Stimulated activated CD4-positive, alpha-beta T cell treated with anti-CD3 and anti-CD28 coated beads, TNF-alpha, amount 100 ng/mL, for 1 hour (primary cell): Measurements from ENCODE around the gene MAGEB6B.
"Not testable (repeated sequence)": the region's sequence is repeated elsewhere in the genome, so short reads cannot be mapped to it uniquely, and the experiment has no call there.

Source experiments
- DNase-seq, 3 donors: peaks; one replicate each; pipeline ENCODE4 v3.0.0-alpha.2; 2020; ENCODE audit warnings: low read depth in 3 of 3, low spot score in 1 of 3

The MAGEB6B gene, protein sequence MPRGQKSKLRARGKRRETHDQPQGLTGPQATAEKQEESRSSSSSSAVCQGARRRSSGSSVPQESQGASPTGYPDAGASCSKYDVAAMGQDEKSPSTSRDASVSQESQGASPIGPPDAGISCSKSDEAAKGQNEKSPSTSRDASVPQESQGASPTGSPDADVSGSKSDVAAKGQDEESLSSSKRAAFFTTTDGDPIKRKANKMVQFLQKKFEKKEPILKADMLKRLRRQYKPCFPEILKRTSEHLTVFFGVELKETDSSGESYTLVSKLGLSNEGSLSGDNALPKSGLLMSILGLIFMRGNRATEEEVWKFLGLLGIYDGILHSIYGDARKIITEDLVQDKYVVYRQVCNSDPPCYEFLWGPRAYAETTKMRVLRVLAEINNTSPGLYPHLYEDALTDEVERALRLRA

DNA sequence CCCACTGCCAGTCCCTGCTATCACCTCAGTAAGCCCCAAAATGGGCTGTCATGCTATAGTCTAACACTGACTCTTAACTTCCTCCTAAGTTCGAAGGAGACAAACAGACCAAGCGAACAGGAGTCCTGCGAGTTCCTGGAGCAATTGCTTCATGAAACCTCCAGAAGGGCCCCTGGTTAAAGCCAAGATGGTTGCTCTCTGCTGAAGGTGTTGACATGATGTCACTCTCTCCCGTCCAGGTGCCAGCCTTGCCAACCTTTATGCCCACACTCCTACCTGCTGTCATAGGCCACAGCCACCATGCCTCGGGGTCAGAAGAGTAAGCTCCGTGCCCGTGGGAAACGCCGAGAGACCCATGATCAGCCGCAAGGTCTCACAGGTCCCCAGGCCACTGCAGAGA, at the start of gene MAGEB6B:
TSS of gene MAGEB6B (plus strand) at position 301 of the 400 bp plus-strand sequence. CDS start at position 301, 0 bp downstream.
- DNase-seq: no peak

DNA sequence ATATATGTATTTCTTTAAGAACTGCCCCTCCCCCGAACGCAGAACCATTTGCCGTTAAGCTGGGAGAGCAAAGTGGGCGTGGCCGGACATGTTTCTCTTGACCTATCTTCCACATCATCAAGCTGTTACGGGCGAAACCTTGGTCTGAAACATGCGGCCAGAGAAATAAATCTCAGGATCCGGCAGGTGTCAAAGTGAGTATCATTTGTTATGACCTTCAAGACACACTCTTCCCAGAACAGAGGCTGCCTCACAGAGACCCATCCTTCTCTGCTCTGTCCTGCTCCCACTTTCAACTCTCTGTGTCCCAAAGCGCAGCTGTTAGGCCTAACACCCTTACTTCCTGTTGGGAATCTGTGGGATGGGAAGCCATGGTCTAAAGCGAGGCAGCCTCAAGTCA, 22.1 kb upstream of the MAGEB6B start, which contains the start of gene MAGEB18:
TSS of gene MAGEB18 (plus strand) at position 70 of the 400 bp plus-strand sequence. CDS start 643 bp downstream, outside the sequence.
- no peak for DNase-seq

DNA sequence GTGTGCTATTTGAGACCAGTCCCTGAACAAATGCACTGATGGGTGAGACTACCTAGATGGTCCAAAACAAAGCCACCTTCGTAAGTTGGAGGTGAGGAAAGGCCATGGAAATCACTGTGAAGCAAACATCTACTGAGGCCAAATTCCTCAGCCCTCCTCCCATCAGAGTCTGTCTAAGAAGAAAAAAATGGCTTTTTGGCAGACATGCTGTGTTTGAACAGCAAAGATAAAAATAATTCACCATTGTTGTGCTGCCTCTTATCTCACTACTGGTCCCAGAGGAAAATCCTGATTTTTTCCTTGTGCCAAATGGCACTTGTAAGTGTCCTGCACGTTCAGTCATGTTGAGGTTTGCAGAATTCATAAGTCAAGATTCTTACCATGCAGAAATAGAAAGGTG, 14.4 kb upstream of the MAGEB6B start:
- DNase-seq: no peak

DNA sequence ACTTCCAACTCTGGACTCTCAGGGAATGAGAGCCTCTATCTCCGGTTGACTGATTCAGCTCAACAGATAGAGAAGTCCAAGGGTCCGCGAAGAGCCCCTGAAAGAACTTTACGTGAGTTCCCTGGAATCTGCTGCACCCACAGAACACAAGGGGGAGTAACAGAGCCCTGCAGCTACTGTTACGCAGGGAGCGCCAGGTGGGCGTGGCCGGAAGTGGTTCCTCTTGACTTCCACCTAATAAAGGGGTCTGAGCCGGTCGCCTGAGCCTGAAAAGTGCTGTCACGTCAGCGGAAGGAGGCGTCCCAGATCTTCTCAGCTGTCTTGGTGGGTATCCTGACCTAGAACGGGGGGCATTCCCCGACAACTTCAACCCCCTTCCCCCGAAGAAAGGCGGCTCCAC, 31.8 kb downstream of the MAGEB6B start, which contains the start of gene MAGEB6:
TSS of gene MAGEB6 (plus strand) at position 237 of the 400 bp plus-strand sequence. CDS start 1,407 bp downstream, outside the sequence.
- DNase-seq: no peak

DNA sequence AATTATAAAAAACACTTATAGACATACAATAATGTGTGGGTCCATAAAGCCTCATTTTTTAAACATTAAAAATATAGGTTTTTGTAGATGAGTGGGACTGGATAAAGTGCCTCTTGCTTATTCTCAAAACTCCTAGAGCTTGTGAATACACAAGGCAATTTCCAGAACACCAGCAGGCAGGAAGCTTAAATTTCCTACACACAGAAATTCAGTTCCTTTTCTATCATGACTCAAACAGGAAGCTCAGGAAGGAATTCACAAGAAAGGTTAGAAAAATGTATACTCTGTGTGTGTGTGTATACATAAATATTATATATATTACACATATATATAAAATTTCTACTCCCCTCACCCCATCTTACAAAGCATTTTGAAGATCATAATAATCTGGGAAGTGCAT, 43.2 kb downstream of the MAGEB6B start:
- no peak for DNase-seq

DNA sequence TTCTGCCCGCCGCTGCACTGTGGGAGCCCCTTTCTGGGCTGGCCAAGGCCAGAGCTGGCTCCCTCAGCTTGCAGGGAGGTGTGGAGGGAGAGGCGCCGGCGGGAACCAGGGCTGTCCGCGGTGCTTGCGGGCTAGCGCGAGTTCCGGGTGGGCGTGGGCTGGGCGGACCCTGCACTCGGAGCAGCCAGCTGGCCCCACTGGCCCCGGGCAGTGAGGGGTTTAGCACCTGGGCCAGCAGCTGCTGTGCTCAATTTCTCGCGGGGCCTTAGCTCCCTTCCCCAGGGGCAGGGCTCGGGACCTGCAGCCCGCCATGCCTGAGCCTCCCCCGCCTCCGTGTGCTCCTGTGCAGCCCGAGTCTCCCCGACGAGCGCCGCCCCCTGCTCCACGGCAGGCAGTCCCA, 44.3 kb downstream of the MAGEB6B start:
- not testable (repeated sequence) for DNase-seq

DNA sequence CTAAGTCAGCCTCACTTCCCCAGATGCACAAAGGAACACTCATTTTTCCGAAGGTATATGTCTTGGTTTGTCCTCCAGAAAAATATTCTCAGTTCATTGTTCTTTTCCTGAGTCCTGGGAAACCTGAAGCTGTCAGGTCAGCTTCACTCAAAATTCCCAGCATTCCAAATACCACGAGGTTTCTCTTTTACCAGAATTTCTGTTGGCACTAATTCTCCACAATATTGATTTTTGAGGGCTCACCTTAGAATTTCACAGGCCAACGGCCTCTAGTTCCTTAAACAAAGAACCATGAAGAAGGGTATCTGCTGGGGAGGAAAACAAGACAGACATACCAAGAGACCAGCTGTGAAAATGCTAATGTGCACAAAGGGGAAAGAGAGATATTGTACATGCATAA, 47.6 kb downstream of the MAGEB6B start:
- DNase-seq: no peak
